HepG2 (cell line): Measurements from ENCODE around the gene ARPC3. TPM values are rescaled to one million over a fixed set of nuclear protein-coding genes. Genes with fewer than 3 reads are reported as not detected.

ENCODE experiments used
- CAMTA2 ChIP-seq: sonication (generic); formaldehyde crosslinking; IDR thresholded peaks from 2 replicates; pipeline ENCODE4 v1.4.0; 2020; ENCODE audit warnings: mild to moderate bottlenecking, missing genetic modification reagents, borderline replicate concordance
- CENPT ChIP-seq: sonication (generic); formaldehyde crosslinking; IDR thresholded peaks from 2 replicates; pipeline ENCODE4 v1.8.0; 2022; ENCODE audit warnings: low read depth, mild to moderate bottlenecking, moderate library complexity, missing genetic modification reagents
- GABPB1 ChIP-seq: IDR thresholded peaks from 2 replicates; pipeline ENCODE4 v1.6.1; 2016; ENCODE audit warnings: mild to moderate bottlenecking, missing genetic modification reagents, moderate library complexity, missing compliant biosample characterization
- HNRNPH1 ChIP-seq: fragments of 200-400 bp; formaldehyde crosslinking; optimal IDR thresholded peaks from 2 replicates; pipeline ENCODE3; 2017; ENCODE audit warnings: mild to moderate bottlenecking, low read depth, low read length
- KLF11 ChIP-seq: IDR thresholded peaks from 2 replicates; pipeline ENCODE4 v1.6.1; 2016; ENCODE audit warnings: missing compliant biosample characterization
- NFKB2 ChIP-seq: sonication (generic); formaldehyde crosslinking; IDR thresholded peaks from 2 replicates; pipeline ENCODE4 v1.4.0; 2020; ENCODE audit warnings: missing genetic modification reagents, borderline replicate concordance
- NR2F2 ChIP-seq: IDR thresholded peaks from 2 replicates; pipeline ENCODE4 v1.6.1; 2012; ENCODE audit warnings: low read depth, inconsistent platforms, borderline replicate concordance
- POGK ChIP-seq: sonication (generic); formaldehyde crosslinking; conservative IDR thresholded peaks from 2 replicates; pipeline ENCODE4 v1.8.0; 2022; ENCODE audit warnings: mild to moderate bottlenecking, moderate library complexity, missing genetic modification reagents
- RXRA ChIP-seq: sonication (generic); formaldehyde crosslinking; IDR thresholded peaks from 2 replicates; pipeline ENCODE4 v1.5.1; 2020; ENCODE audit warnings: missing genetic modification reagents
- ZGPAT ChIP-seq: IDR thresholded peaks from 2 replicates; pipeline ENCODE4 v1.6.1; 2016; ENCODE audit warnings: mild to moderate bottlenecking
- ZMYM2 ChIP-seq: sonication (generic); formaldehyde crosslinking; IDR thresholded peaks from 2 replicates; pipeline ENCODE4 v1.8.0; 2022; ENCODE audit warnings: mild to moderate bottlenecking, missing genetic modification reagents
- ZNF235 ChIP-seq: sonication (generic); formaldehyde crosslinking; IDR thresholded peaks from 2 replicates; pipeline ENCODE4 v1.8.1; 2023; ENCODE audit warnings: mild to moderate bottlenecking, missing genetic modification reagents, borderline replicate concordance
- ZNF274 ChIP-seq: sonication (generic); formaldehyde crosslinking; IDR thresholded peaks from 2 replicates; pipeline ENCODE4 v1.5.1; 2020; ENCODE audit warnings: mild to moderate bottlenecking, missing genetic modification reagents
- ZNF30 ChIP-seq: sonication (generic); formaldehyde crosslinking; IDR thresholded peaks from 2 replicates; pipeline ENCODE4 v1.5.0; 2020; ENCODE audit warnings: mild to moderate bottlenecking, missing genetic modification reagents
- ZNF33A ChIP-seq: sonication (generic); formaldehyde crosslinking; IDR thresholded peaks from 2 replicates; pipeline ENCODE4 v1.5.1; 2020; ENCODE audit warnings: missing genetic modification reagents, mild to moderate bottlenecking, moderate library complexity, borderline replicate concordance
- ZNF362 ChIP-seq: sonication (generic); formaldehyde crosslinking; IDR thresholded peaks from 2 replicates; pipeline ENCODE4 v1.4.0; 2020; ENCODE audit warnings: missing genetic modification reagents, mild to moderate bottlenecking, borderline replicate concordance
- ZNF451 ChIP-seq: sonication (generic); formaldehyde crosslinking; IDR thresholded peaks from 2 replicates; pipeline ENCODE4 v1.5.0; 2020; ENCODE audit warnings: mild to moderate bottlenecking, missing genetic modification reagents
- ZNF607 ChIP-seq: sonication (generic); formaldehyde crosslinking; IDR thresholded peaks from 2 replicates; pipeline ENCODE4 v1.5.1; 2020; ENCODE audit warnings: missing genetic modification reagents, mild to moderate bottlenecking, borderline replicate concordance
- ZNF704 ChIP-seq: sonication (generic); formaldehyde crosslinking; IDR thresholded peaks from 2 replicates; pipeline ENCODE4 v1.8.1; 2023; ENCODE audit warnings: mild to moderate bottlenecking, inconsistent platforms, moderate library complexity, missing genetic modification reagents, borderline replicate concordance
- ZNF761 ChIP-seq: sonication (generic); formaldehyde crosslinking; conservative IDR thresholded peaks from 2 replicates; pipeline ENCODE4 v1.4.0; 2020; ENCODE audit warnings: mild to moderate bottlenecking, missing genetic modification reagents
- ZNF816 ChIP-seq: sonication (generic); formaldehyde crosslinking; IDR thresholded peaks from 2 replicates; pipeline ENCODE4 v1.8.0; 2022; ENCODE audit warnings: missing genetic modification reagents, mild to moderate bottlenecking, borderline replicate concordance
- polyA plus RNA-seq, 8 experiments: library from polyadenylated mRNA; depleted of rRNA in 3 of 8; stranded (reverse) in 7 of 8; unstranded in 1 of 8; fragments of >200 nt; fragmentation: Illumina TruSeq in 4 of 8; extraction: Trizol in 4 of 8; gene quantifications; 2 replicates each; pipeline versions ENCODE4 v1.2.1 to v1.2.3, GENCODE V29; 2011 to 2016; ENCODE audit warnings: low read depth in 4 of 8, missing spikeins in 1 of 8, mixed read lengths in 1 of 8; ENCODE audit not compliant: insufficient read depth in 1 of 8
- total RNA-seq, 5 experiments: library from RNA; depleted of rRNA; stranded (reverse); fragments of >200 nt; fragmentation: Illumina TruSeq; extraction: Trizol; gene quantifications; 2 replicates each; pipeline ENCODE4 v1.2.3, GENCODE V29; 2016; ENCODE audit warnings: low read depth in 1 of 5
- TF ChIP-seq, protein P1 (sequence below): sonication (generic); formaldehyde crosslinking; IDR thresholded peaks from 2 replicates; pipeline ENCODE4 v1.8.0; 2022; ENCODE audit warnings: missing genetic modification reagents, mild to moderate bottlenecking, moderate library complexity, borderline replicate concordance

ARPC3 gene
- total and polyA plus RNA-seq, 2 of the 13 experiments (the other 11 are each of a cell fraction or from before 2014, with no cell fraction given) = 32.7 to 234 TPM

DNA sequence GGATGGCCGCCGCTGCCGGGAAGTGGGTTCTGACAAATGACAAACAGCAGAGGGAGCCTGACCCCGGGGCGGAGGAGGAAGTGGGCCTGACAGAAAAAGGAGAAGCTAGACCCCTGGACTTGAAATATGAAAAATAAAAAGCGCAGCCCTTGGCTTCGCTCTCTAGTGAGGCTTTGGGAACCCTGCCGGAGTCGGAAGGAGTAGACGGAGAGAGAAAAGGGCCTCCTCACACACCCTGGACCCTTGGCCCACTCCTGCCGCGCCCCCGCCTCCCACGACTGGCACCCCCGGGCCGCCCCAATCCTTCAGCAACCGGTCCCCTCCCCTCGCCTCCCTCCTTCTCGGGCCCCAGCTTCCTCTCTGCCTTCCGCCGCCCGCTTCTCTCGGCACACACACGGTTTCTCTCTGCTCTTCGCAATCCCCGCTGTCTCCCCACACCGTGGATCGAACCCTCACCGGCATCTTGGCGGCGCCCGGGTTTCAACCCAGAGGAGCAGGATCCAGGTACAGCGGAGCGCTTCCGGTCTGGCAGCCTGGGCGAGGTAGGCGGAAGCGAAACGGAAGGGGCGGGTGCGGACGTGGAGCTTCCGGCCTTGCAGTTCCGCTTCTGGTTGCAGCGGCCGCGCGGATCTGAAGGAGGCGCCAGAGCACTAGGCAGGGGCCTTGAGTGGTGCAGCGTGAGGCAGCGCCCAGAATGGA lies at the start of gene ARPC3 (continued):
- TF ChIP-seq KLF11 (CRISPR knock-in tag) (no peak), ZNF30 (CRISPR knock-in tag) (no peak), ZNF816 (CRISPR knock-in tag) (peak; percentile 45), ZNF451 (CRISPR knock-in tag) (no peak), ZNF761 (CRISPR knock-in tag) (no peak), POGK (CRISPR knock-in tag) (no peak), HNRNPH1 (no peak), NR2F2 (no peak), RXRA (peak; percentile 59), GABPB1 (CRISPR knock-in tag) (peak; percentile 98), ZNF235 (peak; percentile 86; the same call in 1 of the 2 replicates), ZMYM2 (CRISPR knock-in tag) (0 out of 2 replicates have a peak, but pooled peaks have one; percentile 67), CENPT (no peak), ZNF362 (no peak), ZNF33A (no peak), ZNF704 (no peak), CAMTA2 (CRISPR knock-in tag) (0 out of 2 replicates have a peak, but pooled peaks have one; percentile 28), ZNF607 (CRISPR knock-in tag) (peak; percentile 85), NFKB2 (CRISPR knock-in tag) (peak; percentile 35; the same call in 1 of the 2 replicates), ZGPAT (CRISPR knock-in tag) (peak; percentile 79; the same call in 1 of the 2 replicates), ZNF274 (no peak; the same call in 1 of the 2 replicates)
- TF ChIP-seq, protein P1, sequence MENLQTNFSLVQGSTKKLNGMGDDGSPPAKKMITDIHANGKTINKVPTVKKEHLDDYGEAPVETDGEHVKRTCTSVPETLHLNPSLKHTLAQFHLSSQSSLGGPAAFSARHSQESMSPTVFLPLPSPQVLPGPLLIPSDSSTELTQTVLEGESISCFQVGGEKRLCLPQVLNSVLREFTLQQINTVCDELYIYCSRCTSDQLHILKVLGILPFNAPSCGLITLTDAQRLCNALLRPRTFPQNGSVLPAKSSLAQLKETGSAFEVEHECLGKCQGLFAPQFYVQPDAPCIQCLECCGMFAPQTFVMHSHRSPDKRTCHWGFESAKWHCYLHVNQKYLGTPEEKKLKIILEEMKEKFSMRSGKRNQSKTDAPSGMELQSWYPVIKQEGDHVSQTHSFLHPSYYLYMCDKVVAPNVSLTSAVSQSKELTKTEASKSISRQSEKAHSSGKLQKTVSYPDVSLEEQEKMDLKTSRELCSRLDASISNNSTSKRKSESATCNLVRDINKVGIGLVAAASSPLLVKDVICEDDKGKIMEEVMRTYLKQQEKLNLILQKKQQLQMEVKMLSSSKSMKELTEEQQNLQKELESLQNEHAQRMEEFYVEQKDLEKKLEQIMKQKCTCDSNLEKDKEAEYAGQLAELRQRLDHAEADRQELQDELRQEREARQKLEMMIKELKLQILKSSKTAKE = no peak
